HepG2 (cell line): ENCODE data around the gene CD80. TPM values are rescaled to one million over a fixed set of nuclear protein-coding genes. Genes with fewer than 3 reads are reported as not detected.

Experiments used
- ATAC-seq: fragments of 200-7000 bp; cut with Tn5 transposase; 3 replicates; pipeline ENCODE4 v1.9.1; 2020; ENCODE audit warnings: mild to moderate bottlenecking, moderate library complexity
- BruUV-seq: library from RNA; stranded (reverse); fragments of 400-500 nt; replicated peaks from 2 replicates; lab custom pipeline; 2021; lab: Mats Ljungman, UMichigan
- CTCF ChIA-PET: fragments of 300-600 bp; formaldehyde crosslinking; extraction: SDS; loops from one replicate; lab custom pipeline; 2021; ENCODE audit warnings: low total read pairs, inconsistent platforms, low intra/inter-chr PET ratio; lab: Yijun Ruan, JAX
- POLR2A ChIA-PET: fragments of 350-600 bp; sonication (Branson Sonifier 250); formaldehyde crosslinking; loops from one replicate; lab custom pipeline; 2020; ENCODE audit warnings: antibody characterized with exemption, inconsistent platforms; lab: Yijun Ruan, JAX
- DNase-seq: peaks from one replicate; pipeline ENCODE4 v3.0.0-alpha.2; 2015; ENCODE audit warnings: low spot score
- FAIRE-seq: peaks from 3 replicates; lab custom pipeline; 2011; peaks lifted over from hg19 to GRCh38; lab: Jason Lieb, UNC
- H2AFZ ChIP-seq: one replicate; pipeline ENCODE4 v1.6.1; 2011; ENCODE audit warnings: low read length, inconsistent platforms
- H3K27ac ChIP-seq: fragments of 300-600 bp; 3 replicates; pipeline ENCODE4 v1.8.0; 2011; ENCODE audit warnings: mixed run types, mild to moderate bottlenecking, mixed read lengths, low read length, inconsistent platforms; ENCODE audit not compliant: insufficient read depth; ENCODE audit errors: extremely low read length
- H3K27me3 ChIP-seq, 2 experiments: fragments of 200-600 bp in 1 of 2; 2 replicates in 1 of 2; 3 replicates in 1 of 2; pipeline versions ENCODE4 v1.6.0 to v1.8.0; 2011; ENCODE audit warnings: low read length in 2 of 2, mild to moderate bottlenecking in 2 of 2, moderate library complexity in 2 of 2, inconsistent platforms in 1 of 2; ENCODE audit not compliant: insufficient read depth in 2 of 2, control insufficient read depth in 1 of 2
- H3K36me3 ChIP-seq, 2 experiments: fragments of 200-600 bp in 1 of 2; replicated peaks in 1 of 2; 2 replicates in 1 of 2; 3 replicates in 1 of 2; pipeline versions ENCODE4 v1.5.1 to v1.8.0; 2011; ENCODE audit warnings: low read length in 2 of 2, inconsistent platforms in 1 of 2; ENCODE audit not compliant: insufficient read depth in 2 of 2, control insufficient read depth in 1 of 2
- H3K4me1 ChIP-seq: 2 replicates; pipeline ENCODE4 v1.5.1; 2012; ENCODE audit warnings: low read length, inconsistent platforms; ENCODE audit not compliant: insufficient read depth
- H3K4me2 ChIP-seq: 2 replicates; pipeline ENCODE4 v1.6.0; 2011; ENCODE audit warnings: low read depth, low read length, inconsistent platforms
- H3K4me3 ChIP-seq, 3 experiments: fragments of 200-600 bp in 1 of 3; sonication (generic), shearing (Covaris generic) in 1 of 3; replicated peaks in 1 of 3; 2 replicates each; pipeline ENCODE4 v1.5.1; 2011 to 2016; ENCODE audit warnings: low read length in 3 of 3, inconsistent platforms in 2 of 3, low read depth in 2 of 3, mild to moderate bottlenecking in 2 of 3, control low read depth in 1 of 3, mixed read lengths in 1 of 3; ENCODE audit not compliant: insufficient read depth in 1 of 3
- H3K79me2 ChIP-seq: one replicate; pipeline ENCODE4 v1.6.1; 2011; ENCODE audit warnings: low read length, inconsistent platforms; ENCODE audit not compliant: insufficient read depth
- H3K9ac ChIP-seq: 2 replicates; pipeline ENCODE4 v1.6.0; 2011; ENCODE audit warnings: mild to moderate bottlenecking, low read depth, low read length, inconsistent platforms; ENCODE audit not compliant: insufficient read depth
- H3K9me3 ChIP-seq: 2 replicates; pipeline ENCODE4 v1.5.1; 2012; ENCODE audit warnings: mild to moderate bottlenecking, low read length
- H4K20me1 ChIP-seq: 2 replicates; pipeline ENCODE4 v1.6.0; 2011; ENCODE audit warnings: inconsistent platforms, mild to moderate bottlenecking, low read length, moderate library complexity; ENCODE audit not compliant: insufficient read depth
- HOXA9 ChIP-seq: sonication (generic); formaldehyde crosslinking; IDR thresholded peaks from 2 replicates; pipeline ENCODE4 v1.8.1; 2022; ENCODE audit warnings: missing genetic modification reagents, mild to moderate bottlenecking, moderate library complexity, borderline replicate concordance
- NAIF1 ChIP-seq: sonication (generic); formaldehyde crosslinking; IDR thresholded peaks from 2 replicates; pipeline ENCODE4 v1.5.0; 2020; ENCODE audit warnings: mild to moderate bottlenecking, missing genetic modification reagents, borderline replicate concordance
- RBM39 ChIP-seq: fragments of 200-400 bp; formaldehyde crosslinking; IDR thresholded peaks from one replicate; pipeline ENCODE4 v1.6.1; 2018; ENCODE audit warnings: antibody characterized with exemption, mild to moderate bottlenecking, low read depth, low read length; ENCODE audit not compliant: poor library complexity, severe bottlenecking
- TCF7L2 ChIP-seq: IDR thresholded peaks from 2 replicates; pipeline ENCODE4 v1.6.1; 2011; ENCODE audit warnings: mild to moderate bottlenecking, low read depth, low read length, moderate library complexity
- TRIM24 ChIP-seq: sonication (generic); formaldehyde crosslinking; IDR thresholded peaks from 2 replicates; pipeline ENCODE4 v1.8.0; 2022; ENCODE audit warnings: mild to moderate bottlenecking, missing genetic modification reagents
- ZC3H13 ChIP-seq: sonication (generic); formaldehyde crosslinking; IDR thresholded peaks from 2 replicates; pipeline ENCODE4 v1.8.1; 2023; ENCODE audit warnings: mild to moderate bottlenecking, missing genetic modification reagents, moderate library complexity
- ZNF280D ChIP-seq: sonication (generic); formaldehyde crosslinking; IDR thresholded peaks from 2 replicates; pipeline ENCODE4 v1.5.1; 2020; ENCODE audit warnings: mild to moderate bottlenecking, missing genetic modification reagents
- ZNF282 ChIP-seq: fragments of 450-650 bp; IDR thresholded peaks from 2 replicates; pipeline ENCODE4 v1.6.1; 2018; ENCODE audit not compliant: partially characterized antibody
- WGBS: methylation state at CpG from one replicate; pipeline ENCODE4 v1.1.6; 2017; ENCODE audit warnings: low lambda C conversion rate; 5-methylcytosine and 5-hydroxymethylcytosine counted together
- in situ Hi-C: cut with HindIII; loops from 2 replicates; pipeline ENCODE4 v1.10.0; 2017; ENCODE audit warnings: low pct_unique_long_range_greater_than_20kb; ENCODE audit not compliant: extremely low pct_ligation_motif_present
- intact Hi-C: fragments of 100-400 bp; cut with micrococcal nuclease; formaldehyde crosslinking; loops from one replicate; pipeline ENCODE4 v1.10.0; 2022; ENCODE audit not compliant: unreplicated experiment
- polyA plus RNA-seq, 8 experiments: library from polyadenylated mRNA; depleted of rRNA in 3 of 8; stranded (reverse) in 7 of 8; unstranded in 1 of 8; fragments of >200 nt; fragmentation: Illumina TruSeq in 4 of 8; extraction: Trizol in 4 of 8; gene quantifications; 2 replicates each; pipeline versions ENCODE4 v1.2.1 to v1.2.3, GENCODE V29; 2011 to 2016; ENCODE audit warnings: low read depth in 4 of 8, missing spikeins in 1 of 8, mixed read lengths in 1 of 8; ENCODE audit not compliant: insufficient read depth in 1 of 8
- total RNA-seq, 5 experiments: library from RNA; depleted of rRNA; stranded (reverse); fragments of >200 nt; fragmentation: Illumina TruSeq; extraction: Trizol; gene quantifications; 2 replicates each; pipeline ENCODE4 v1.2.3, GENCODE V29; 2016; ENCODE audit warnings: low read depth in 1 of 5

CD80 gene
- total and polyA plus RNA-seq, 2 of the 13 experiments (the other 11 are each of a cell fraction or from before 2014, with no cell fraction given) = not detected

DNA sequence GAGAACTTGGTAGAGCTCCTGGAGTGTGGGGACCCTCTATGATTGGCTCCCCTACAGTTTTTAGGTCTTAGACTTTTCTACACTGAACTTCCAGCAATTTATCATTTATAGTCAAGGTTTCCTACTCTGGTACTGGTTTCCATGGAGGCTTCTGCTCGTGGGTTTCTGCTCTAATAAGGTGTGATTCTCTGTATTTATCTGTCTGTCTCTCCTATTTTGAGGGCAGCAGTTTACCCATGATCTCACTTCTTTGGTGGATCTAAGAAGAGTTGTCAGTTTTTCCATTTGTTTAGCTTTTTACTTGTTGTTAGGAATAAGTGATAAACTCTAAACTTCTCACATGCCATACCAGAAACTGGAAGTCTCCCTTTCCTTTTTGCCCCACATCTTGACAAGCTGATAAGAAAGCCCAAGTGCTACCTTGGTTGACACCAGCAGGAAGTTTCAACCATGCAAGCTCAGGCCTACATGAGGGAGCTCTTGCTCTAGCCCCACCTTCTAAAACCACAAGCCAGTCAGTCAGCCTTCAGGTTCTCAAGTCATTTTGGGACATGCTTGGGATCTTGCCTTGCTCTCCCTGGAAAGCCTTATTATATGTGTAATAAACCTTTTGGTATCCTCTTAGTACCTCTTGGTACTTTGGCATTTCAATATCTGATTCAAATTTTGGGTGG is 51.1 kb downstream of the CD80 start:
- 89% methylated on average over 1 of the region's 1 CpG for WGBS
- Histone ChIP-seq H3K36me3 (peaks cover 2 to 36% of the 10 kb centered on the region in 2 experiments; a peak in 3 of 5 replicates), H3K9ac (no peak overlapping the region), H2AFZ (no peak overlapping the region), H3K4me1 (peaks cover 10% of the 10 kb centered on the region), H4K20me1 (no peaks in the 10 kb centered on the region), H3K4me3 (no peak overlapping the region), H3K9me3 (no peaks in the 10 kb centered on the region), H3K27ac (no peak overlapping the region), H3K27me3 (no peaks in the 10 kb centered on the region), H3K4me2 (no peak overlapping the region), H3K79me2 (no peaks in the 10 kb centered on the region)
- ChIA-PET CTCF (no interaction called here), POLR2A (interaction anchor here (1.6 kb wide), 1 partner anchor 10 kb away, joined by 4 read pairs; the partner anchor contains the start of gene TIMMDC1)
- TF ChIP-seq NAIF1 (CRISPR knock-in tag) = no peak
- no peak for FAIRE-seq
- intact Hi-C loops (no loop called here), in situ Hi-C loops (no loop called here)
- no peak for DNase-seq
- no peak for ATAC-seq
- no TSS peak for BruUV-seq

DNA sequence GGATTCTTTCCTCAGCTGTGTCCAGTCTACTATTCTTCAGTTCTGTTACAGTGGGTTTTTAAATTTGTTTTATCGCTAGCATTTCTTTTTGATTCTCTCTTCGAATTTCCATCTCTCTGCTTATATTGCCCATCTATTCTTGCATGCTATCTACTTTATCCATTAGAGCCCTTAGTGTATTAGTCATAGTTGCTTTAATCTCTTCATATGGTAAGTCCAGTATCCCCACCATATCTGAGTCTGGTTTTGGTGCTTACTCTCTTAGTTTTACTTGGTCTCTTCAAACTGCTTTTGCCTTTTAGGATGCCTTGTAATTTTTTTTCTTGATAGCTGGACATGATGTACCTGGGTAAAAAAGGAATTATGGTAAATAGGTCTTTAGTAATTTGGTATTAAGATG is 52.0 kb downstream of the CD80 start:
- Histone ChIP-seq H4K20me1 (no peaks in the 10 kb centered on the region), H3K4me1 (peaks cover 10% of the 10 kb centered on the region), H3K27me3 (no peaks in the 10 kb centered on the region), H3K9ac (no peak overlapping the region), H3K27ac (no peak overlapping the region), H3K36me3 (peaks cover 2 to 32% of the 10 kb centered on the region in 2 experiments; a peak in 4 of 5 replicates), H2AFZ (no peak overlapping the region), H3K9me3 (no peaks in the 10 kb centered on the region), H3K4me2 (no peak overlapping the region), H3K4me3 (no peak overlapping the region), H3K79me2 (no peaks in the 10 kb centered on the region)
- CTCF ChIA-PET = no interaction called here
- POLR2A ChIA-PET = interaction anchor here (1.0 kb wide), 1 partner anchor 9 kb away, joined by 3 read pairs; the partner anchor contains the start of gene TIMMDC1
- ATAC-seq (no peak), DNase-seq (no peak), FAIRE-seq (no peak)
- WGBS = 93% methylated on average over 2 of the region's 2 CpGs
- in situ Hi-C loops (no loop called here), intact Hi-C loops (no loop called here)
- BruUV-seq = no TSS peak
- TF ChIP-seq HOXA9 (CRISPR knock-in tag) (no peak), TRIM24 (no peak), ZNF280D (CRISPR knock-in tag) (no peak), ZNF282 (no peak), ZC3H13 (CRISPR knock-in tag) (no peak), TCF7L2 (no peak), RBM39 (no peak)
